B cell (primary cell): ENCODE data around the gene PALLD. TPM values are rescaled to one million over a fixed set of nuclear protein-coding genes. Genes with fewer than 3 reads are reported as not detected.

Experiments used
- ATAC-seq: fragments of 200-7000 bp; cut with Tn5 transposase; one replicate; pipeline ENCODE4 v1.10.0; 2021; ENCODE audit warnings: low read depth, mild to moderate bottlenecking, moderate number of reproducible peaks, moderate library complexity
- CTCF ChIA-PET: fragments of 350-600 bp; sonication (Branson Sonifier 250); formaldehyde crosslinking; loops from one replicate; lab custom pipeline; 2021; ENCODE audit warnings: antibody characterized with exemption, inconsistent platforms; lab: Charles Lee
- POLR2A ChIA-PET: fragments of 350-600 bp; sonication (Branson Sonifier 250); formaldehyde crosslinking; loops from one replicate; lab custom pipeline; 2021; ENCODE audit warnings: antibody characterized with exemption; lab: Charles Lee
- DNase-seq: peaks from one replicate; pipeline ENCODE4 v3.0.0; 2013
- H2AFZ ChIP-seq: 2 replicates; pipeline ENCODE4 v1.6.1; 2012; ENCODE audit warnings: mild to moderate bottlenecking, low read depth, low read length; ENCODE audit not compliant: insufficient read depth, poor library complexity, severe bottlenecking
- H3K27ac ChIP-seq, 2 donors: 1 replicate in 1 of 2; 2 replicates in 1 of 2; pipeline ENCODE4 v1.5.1; 2012 to 2013; ENCODE audit warnings: low read length in 2 of 2, mild to moderate bottlenecking in 2 of 2, moderate library complexity in 1 of 2
- H3K27me3 ChIP-seq, 4 experiments: fragments of 200-600 bp in 1 of 4; sonication (generic) in 1 of 4; replicated peaks in 1 of 4; 1 replicate in 2 of 4; 2 replicates in 2 of 4; pipeline versions ENCODE4 v1.6.1 to v1.7.0; 2013 to 2016; ENCODE audit warnings: low read length in 3 of 4, mild to moderate bottlenecking in 2 of 4, mixed read lengths in 1 of 4, moderate library complexity in 1 of 4; ENCODE audit not compliant: insufficient read depth in 4 of 4, control insufficient read depth in 3 of 4; ENCODE audit errors: control extremely low read depth in 1 of 4
- H3K36me3 ChIP-seq, 2 experiments: replicated peaks in 1 of 2; 1 replicate in 1 of 2; 2 replicates in 1 of 2; pipeline versions ENCODE4 v1.6.1 to v1.7.1; 2013; ENCODE audit warnings: low read length in 1 of 2; ENCODE audit not compliant: insufficient read depth in 2 of 2, control insufficient read depth in 1 of 2; ENCODE audit errors: control extremely low read depth in 1 of 2, extremely low read depth in 1 of 2
- H3K4me1 ChIP-seq, 2 donors: fragments of 200-600 bp in 1 of 2; sonication (generic) in 1 of 2; 1 replicate in 1 of 2; 2 replicates in 1 of 2; pipeline versions ENCODE4 v1.5.1 to v1.6.1; 2013 to 2017; ENCODE audit warnings: low read length in 2 of 2; ENCODE audit not compliant: control insufficient read depth in 2 of 2, insufficient read depth in 2 of 2
- H3K4me2 ChIP-seq: replicated peaks from 2 replicates; pipeline ENCODE3; 2012; ENCODE audit warnings: mild to moderate bottlenecking, low read depth, low read length; ENCODE audit not compliant: poor library complexity, severe bottlenecking
- H3K4me3 ChIP-seq, 5 experiments: fragments of 200-600 bp in 1 of 5; sonication (generic) in 1 of 5; 1 replicate in 3 of 5; 2 replicates in 2 of 5; pipeline versions ENCODE4 v1.5.1 to v1.7.0; 2011 to 2016; ENCODE audit warnings: low read length in 4 of 5, mild to moderate bottlenecking in 4 of 5, low read depth in 2 of 5, control low read depth in 1 of 5, moderate library complexity in 1 of 5; ENCODE audit not compliant: insufficient read depth in 1 of 5; ENCODE audit errors: control extremely low read depth in 1 of 5, extremely low read depth in 1 of 5
- H3K79me2 ChIP-seq: fragments of 200-600 bp; sonication (generic); one replicate; pipeline ENCODE4 v1.6.0; 2016; ENCODE audit warnings: low read length; ENCODE audit not compliant: control insufficient read depth, insufficient read depth
- H3K9ac ChIP-seq: fragments of 200-600 bp; sonication (generic); 2 replicates; pipeline ENCODE4 v1.6.1; 2017; ENCODE audit warnings: mild to moderate bottlenecking, low read length, moderate library complexity
- H3K9me3 ChIP-seq, 3 donors: one replicate each; pipeline versions ENCODE4 v1.6.1 to v1.7.1; 2013; ENCODE audit warnings: low read length in 2 of 3; ENCODE audit not compliant: control insufficient read depth in 2 of 3, insufficient read depth in 1 of 3; ENCODE audit errors: control extremely low read depth in 1 of 3
- H4K20me1 ChIP-seq: 2 replicates; pipeline ENCODE4 v1.6.0; 2012; ENCODE audit warnings: mild to moderate bottlenecking, low read length; ENCODE audit not compliant: insufficient read depth, control insufficient read depth, poor library complexity, severe bottlenecking
- H3K27ac Mint-ChIP-seq: one replicate; pipeline ENCODE4 v1.8.0; 2021; ENCODE audit warnings: mixed read lengths
- H3K27me3 Mint-ChIP-seq: one replicate; pipeline ENCODE4 v1.8.0; 2021; ENCODE audit warnings: mixed read lengths
- H3K4me1 Mint-ChIP-seq: one replicate; pipeline ENCODE4 v1.8.0; 2021; ENCODE audit warnings: mixed read lengths
- H3K4me3 Mint-ChIP-seq: one replicate; pipeline ENCODE4 v1.8.0; 2021; ENCODE audit warnings: mixed read lengths
- H3K9me3 Mint-ChIP-seq: one replicate; pipeline ENCODE4 v1.8.0; 2022; ENCODE audit warnings: mixed read lengths; ENCODE audit not compliant: insufficient read depth
- CTCF ChIP-seq: fragments of 200-600 bp; IDR thresholded peaks from one replicate; pipeline ENCODE4 v1.8.0; 2022; ENCODE audit warnings: antibody characterized with exemption, mild to moderate bottlenecking
- EZH2 ChIP-seq: IDR thresholded peaks from 2 replicates; pipeline ENCODE4 v1.6.1; 2012; ENCODE audit warnings: borderline replicate concordance, low read depth, mild to moderate bottlenecking, moderate library complexity, low read length; ENCODE audit not compliant: insufficient read depth, poor library complexity, severe bottlenecking
- WGBS: methylation state at CpG from one replicate; pipeline ENCODE4 v1.1.5; 2013; ENCODE audit warnings: missing lambda C conversion rate; ENCODE audit not compliant: insufficient coverage; 5-methylcytosine and 5-hydroxymethylcytosine counted together
- intact Hi-C: fragments of 100-400 bp; cut with micrococcal nuclease; formaldehyde crosslinking; loops from one replicate; pipeline ENCODE4 v1.10.0; 2022
- polyA plus RNA-seq: library from polyadenylated mRNA; depleted of rRNA; stranded (reverse); fragments of >200 nt; gene quantifications from 2 replicates; pipeline ENCODE4 v1.2.3, GENCODE V29; 2012
- total RNA-seq, 2 donors: library from RNA; stranded (reverse); fragments of 120-200 nt in 1 of 2; gene quantifications; 1 replicate in 1 of 2; 2 replicates in 1 of 2; pipeline versions ENCODE4 v1.2.3 to v1.2.4, GENCODE V29; 2013 to 2022

Gene PALLD
- total and polyA plus RNA-seq, 2 donors (not counting 1 experiment from before 2014, with no cell fraction given) = 0.63 to 0.71 TPM

- intact Hi-C loops = no loop called here
- ChIA-PET POLR2A (no interaction called here), CTCF (interaction anchor here (0.9 to 2.6 kb wide), 2 partner anchors 8 to 426 kb away, joined by 4 to 14 read pairs; no protein-coding TSS in a partner anchor)
- peaks cover 10% of the 10 kb centered on the region for H3K9me3 Mint-ChIP-seq
- Histone ChIP-seq H3K27me3 (no peaks in the 10 kb centered on the region), H3K36me3 (no peaks in the 10 kb centered on the region), H2AFZ (no peak overlapping the region), H4K20me1 (no peaks in the 10 kb centered on the region), H3K79me2 (no peaks in the 10 kb centered on the region), H3K4me2 (no peak overlapping the region), H3K9ac (no peak overlapping the region), H3K27ac (no peak overlapping the region), H3K4me3 (no peak overlapping the region), H3K9me3 (peaks cover 0 to 21% (median 11%) of the 10 kb centered on the region in 3 donors), H3K4me1 (no peaks in the 10 kb centered on the region)
- DNase-seq = no peak
- H3K27me3 Mint-ChIP-seq = no peaks in the 10 kb centered on the region
- ATAC-seq = no peak
- H3K4me3 Mint-ChIP-seq = no peak overlapping the region
- WGBS = 97% methylated on average over 5 of the region's 6 CpGs
- no peak overlapping the region for H3K27ac Mint-ChIP-seq
- TF ChIP-seq EZH2 (no peak), CTCF (no peak)
- no peaks in the 10 kb centered on the region for H3K4me1 Mint-ChIP-seq
Measured at GRCh38 chr4:168930413-168931196, 433.8 kb downstream of the PALLD start.

GRCh38 chr4:168931215-168931650 is 434.4 kb downstream of the PALLD start:
- Histone ChIP-seq H3K4me3 (no peak overlapping the region), H3K4me2 (no peak overlapping the region), H3K79me2 (no peaks in the 10 kb centered on the region), H4K20me1 (no peaks in the 10 kb centered on the region), H3K27ac (no peak overlapping the region), H3K36me3 (no peaks in the 10 kb centered on the region), H2AFZ (no peak overlapping the region), H3K4me1 (no peaks in the 10 kb centered on the region), H3K27me3 (no peaks in the 10 kb centered on the region), H3K9me3 (peaks cover 0 to 26% (median 11%) of the 10 kb centered on the region in 3 donors), H3K9ac (no peak overlapping the region)
- CTCF ChIA-PET = interaction anchor here (1.4 to 2.6 kb wide), 2 partner anchors 8 to 554 kb away, joined by 3 to 14 read pairs; no protein-coding TSS in a partner anchor
- Mint-ChIP-seq H3K27me3 (no peaks in the 10 kb centered on the region), H3K27ac (no peak overlapping the region), H3K4me1 (no peaks in the 10 kb centered on the region), H3K4me3 (no peak overlapping the region), H3K9me3 (peaks cover 10% of the 10 kb centered on the region)
- TF ChIP-seq EZH2 (no peak), CTCF (no peak)
- ATAC-seq (no peak), DNase-seq (no peak)
- intact Hi-C loops = no loop called here
- POLR2A ChIA-PET = no interaction called here
